Liver (tissue), 3 donors: Measurements from ENCODE around the gene GBGT1.

Source experiments
- ATF3 ChIP-seq: IDR thresholded peaks from 2 replicates; pipeline ENCODE4 v1.6.1; 2016; ENCODE audit warnings: antibody characterized with exemption
- CTCF ChIP-seq: fragments of 150-350 bp; IDR thresholded peaks from 2 replicates; pipeline ENCODE4 v1.5.1; 2017; ENCODE audit warnings: improper control_type of control experiment, low read depth, low read length; ENCODE audit not compliant: missing input control
- EGR1 ChIP-seq, 2 donors: IDR thresholded peaks; 2 replicates each; pipeline ENCODE4 v1.6.1; 2016 to 2018; ENCODE audit warnings: antibody characterized with exemption in 2 of 2, low read depth in 2 of 2
- FOXA1 ChIP-seq: IDR thresholded peaks from 2 replicates; pipeline ENCODE4 v1.6.1; 2016; ENCODE audit warnings: antibody characterized with exemption
- GABPA ChIP-seq, 2 donors: IDR thresholded peaks in 1 of 2; conservative IDR thresholded peaks in 1 of 2; 2 replicates each; pipeline ENCODE4 v1.6.1; 2016; ENCODE audit warnings: antibody characterized with exemption in 2 of 2, mild to moderate bottlenecking in 1 of 2, moderate library complexity in 1 of 2
- JUND ChIP-seq, 2 donors: IDR thresholded peaks; 2 replicates each; pipeline ENCODE4 v1.6.1; 2016; ENCODE audit warnings: antibody characterized with exemption in 2 of 2
- MAX ChIP-seq: IDR thresholded peaks from 2 replicates; pipeline ENCODE4 v1.6.1; 2016; ENCODE audit warnings: antibody characterized with exemption
- RAD21 ChIP-seq, 2 donors: IDR thresholded peaks; 2 replicates each; pipeline ENCODE4 v1.6.1; 2016; ENCODE audit warnings: antibody characterized with exemption in 2 of 2, mild to moderate bottlenecking in 2 of 2
- TAF1 ChIP-seq: conservative IDR thresholded peaks from 2 replicates; pipeline ENCODE4 v1.6.1; 2016; ENCODE audit warnings: antibody characterized with exemption, mild to moderate bottlenecking
- YY1 ChIP-seq: IDR thresholded peaks from 2 replicates; pipeline ENCODE4 v1.6.1; 2016; ENCODE audit warnings: antibody characterized with exemption, mild to moderate bottlenecking
- TF ChIP-seq, protein P1 (sequence below): IDR thresholded peaks from 2 replicates; pipeline ENCODE4 v1.6.1; 2016; ENCODE audit warnings: antibody characterized with exemption, mild to moderate bottlenecking
- donor health status: healthy.
- donor health status: healthy.

- TF ChIP-seq CTCF (no peak), RAD21 (IDR thresholded peaks at IDR 0.05) (no peak), MAX (no peak), TAF1 (no peak), FOXA1 (no peak), EGR1 (IDR thresholded peaks at IDR 0.05; ENCODE audit: low read depth in 2 of 2) (no peak), YY1 (no peak), GABPA (IDR thresholded peaks at IDR 0.05 in 1 of 2, conservative IDR thresholded peaks at IDR 0.05 in 1 of 2) (no peak), JUND (IDR thresholded peaks at IDR 0.05) (no peak), ATF3 (no peak)
- TF ChIP-seq, protein P1, sequence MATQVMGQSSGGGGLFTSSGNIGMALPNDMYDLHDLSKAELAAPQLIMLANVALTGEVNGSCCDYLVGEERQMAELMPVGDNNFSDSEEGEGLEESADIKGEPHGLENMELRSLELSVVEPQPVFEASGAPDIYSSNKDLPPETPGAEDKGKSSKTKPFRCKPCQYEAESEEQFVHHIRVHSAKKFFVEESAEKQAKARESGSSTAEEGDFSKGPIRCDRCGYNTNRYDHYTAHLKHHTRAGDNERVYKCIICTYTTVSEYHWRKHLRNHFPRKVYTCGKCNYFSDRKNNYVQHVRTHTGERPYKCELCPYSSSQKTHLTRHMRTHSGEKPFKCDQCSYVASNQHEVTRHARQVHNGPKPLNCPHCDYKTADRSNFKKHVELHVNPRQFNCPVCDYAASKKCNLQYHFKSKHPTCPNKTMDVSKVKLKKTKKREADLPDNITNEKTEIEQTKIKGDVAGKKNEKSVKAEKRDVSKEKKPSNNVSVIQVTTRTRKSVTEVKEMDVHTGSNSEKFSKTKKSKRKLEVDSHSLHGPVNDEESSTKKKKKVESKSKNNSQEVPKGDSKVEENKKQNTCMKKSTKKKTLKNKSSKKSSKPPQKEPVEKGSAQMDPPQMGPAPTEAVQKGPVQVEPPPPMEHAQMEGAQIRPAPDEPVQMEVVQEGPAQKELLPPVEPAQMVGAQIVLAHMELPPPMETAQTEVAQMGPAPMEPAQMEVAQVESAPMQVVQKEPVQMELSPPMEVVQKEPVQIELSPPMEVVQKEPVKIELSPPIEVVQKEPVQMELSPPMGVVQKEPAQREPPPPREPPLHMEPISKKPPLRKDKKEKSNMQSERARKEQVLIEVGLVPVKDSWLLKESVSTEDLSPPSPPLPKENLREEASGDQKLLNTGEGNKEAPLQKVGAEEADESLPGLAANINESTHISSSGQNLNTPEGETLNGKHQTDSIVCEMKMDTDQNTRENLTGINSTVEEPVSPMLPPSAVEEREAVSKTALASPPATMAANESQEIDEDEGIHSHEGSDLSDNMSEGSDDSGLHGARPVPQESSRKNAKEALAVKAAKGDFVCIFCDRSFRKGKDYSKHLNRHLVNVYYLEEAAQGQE = no peak
Measured at GRCh38 chr9:133148199-133149129, 15.2 kb downstream of the GBGT1 start.
